Measurements from ENCODE around the gene ADAD2. TPM values are rescaled to one million over a fixed set of nuclear protein-coding genes. Genes with fewer than 3 reads are reported as not detected.
A peak's percentile ranks its signal among the peaks of the same experiment; 100 is the strongest.

The ADAD2 gene
- total and polyA plus RNA-seq, 9 of the 15 experiments (the other 6 are each of a cell fraction or from before 2014, with no cell fraction given), result 0.07 TPM; not detected in 8

GRCh38 chr16:84196101-84196500 is 5.1 kb downstream of the ADAD2 start:
- in situ Hi-C loops (cut with MboI) (no loop called here), intact Hi-C loops (cut with micrococcal nuclease) (no loop called here)
- CTCF ChIA-PET (ENCODE audit: low intra/inter-chr PET ratio), result no interaction called here
- peaks cover 4% of the 10 kb centered on the region for H3K9me1 ChIP-seq (ENCODE audit: control insufficient read depth, insufficient read depth, low read length)
- H3K36me3 ChIP-seq (ENCODE audit: control insufficient read depth, insufficient read depth, low read length), result no peaks in the 10 kb centered on the region
- peaks cover 73 to 88% of the 10 kb centered on the region in 2 experiments for H3K27me3 ChIP-seq (ENCODE audit: control insufficient read depth in 2 of 2, insufficient read depth in 2 of 2, low read length in 2 of 2)
- peak; percentile 8; the same call in 2 of the 3 replicates for ATAC-seq
- no peaks in the 10 kb centered on the region for H3K79me2 ChIP-seq (ENCODE audit: control insufficient read depth, insufficient read depth, low read length)
- no peak for DNase-seq (ENCODE audit: extremely low read depth in 1 of 4, low spot score in 3 of 4)
- WGBS (ENCODE audit: insufficient coverage, low coverage, missing lambda C conversion rate), result 23% methylated on average over 16 of the region's 16 CpGs
- no peak for FAIRE-seq
- 0 out of 4 replicates have a peak overlapping the region, but pooled peaks of 1 of the 2 experiments have one; percentile 43 for H3K9ac ChIP-seq (ENCODE audit: insufficient read depth in 1 of 2, low read depth in 2 of 2, low read length in 2 of 2)
- H2AFZ ChIP-seq (ENCODE audit: low read depth, low read length), result no peak overlapping the region
- no TSS peak for BruUV-seq (replicated peaks)
- H4K20me1 ChIP-seq (replicated peaks; ENCODE audit: control insufficient read depth, insufficient read depth, low read length), result peaks cover 12% of the 10 kb centered on the region
- H3K4me2 ChIP-seq (ENCODE audit: insufficient read depth, low read length), result no peak overlapping the region
- POLR2A ChIA-PET, result interaction anchor here (0.5 to 2.4 kb wide), 5 partner anchors 8 to 116 kb away, joined by 3 to 5 read pairs (median 3); partner anchors contain the start of gene TAF1C
- no peak overlapping the region for H3K4me3 ChIP-seq
- peaks cover 0 to 38% of the 10 kb centered on the region in 2 experiments; a peak in 2 of 5 replicates for H3K4me1 ChIP-seq (replicated peaks in 1 of 2; ENCODE audit: control insufficient read depth in 2 of 2, insufficient read depth in 2 of 2, low read length in 2 of 2)
- no peak overlapping the region for H3K27ac ChIP-seq (ENCODE audit: extremely low read depth, low read depth, low read length)
- no peaks in the 10 kb centered on the region for H3K9me3 ChIP-seq (replicated peaks; ENCODE audit: control insufficient read depth, insufficient read depth, low read depth, low read length)
- no peak for TF ChIP-seq ZBTB33 (CRISPR knock-in tag; IDR thresholded peaks at IDR 0.05)

Measured in K562 (cell line).